Fibroblast of lung (primary cell): ENCODE measurements around the gene NAIF1.

Experiments
- EZH2 ChIP-seq: IDR thresholded peaks from 2 replicates; pipeline ENCODE4 v1.5.1; 2012; ENCODE audit warnings: low read length, control low read depth, mild to moderate bottlenecking; ENCODE audit errors: missing control alignments
- TF ChIP-seq, protein P1 (sequence below), 2 donors: IDR thresholded peaks in 1 of 2; conservative IDR thresholded peaks in 1 of 2; 1 replicate in 1 of 2; 2 replicates in 1 of 2; pipeline ENCODE4 v1.5.1; 2011 to 2012; ENCODE audit warnings: low read length in 2 of 2, control low read depth in 1 of 2, inconsistent platforms in 1 of 2, low read depth in 1 of 2, mild to moderate bottlenecking in 1 of 2

DNA sequence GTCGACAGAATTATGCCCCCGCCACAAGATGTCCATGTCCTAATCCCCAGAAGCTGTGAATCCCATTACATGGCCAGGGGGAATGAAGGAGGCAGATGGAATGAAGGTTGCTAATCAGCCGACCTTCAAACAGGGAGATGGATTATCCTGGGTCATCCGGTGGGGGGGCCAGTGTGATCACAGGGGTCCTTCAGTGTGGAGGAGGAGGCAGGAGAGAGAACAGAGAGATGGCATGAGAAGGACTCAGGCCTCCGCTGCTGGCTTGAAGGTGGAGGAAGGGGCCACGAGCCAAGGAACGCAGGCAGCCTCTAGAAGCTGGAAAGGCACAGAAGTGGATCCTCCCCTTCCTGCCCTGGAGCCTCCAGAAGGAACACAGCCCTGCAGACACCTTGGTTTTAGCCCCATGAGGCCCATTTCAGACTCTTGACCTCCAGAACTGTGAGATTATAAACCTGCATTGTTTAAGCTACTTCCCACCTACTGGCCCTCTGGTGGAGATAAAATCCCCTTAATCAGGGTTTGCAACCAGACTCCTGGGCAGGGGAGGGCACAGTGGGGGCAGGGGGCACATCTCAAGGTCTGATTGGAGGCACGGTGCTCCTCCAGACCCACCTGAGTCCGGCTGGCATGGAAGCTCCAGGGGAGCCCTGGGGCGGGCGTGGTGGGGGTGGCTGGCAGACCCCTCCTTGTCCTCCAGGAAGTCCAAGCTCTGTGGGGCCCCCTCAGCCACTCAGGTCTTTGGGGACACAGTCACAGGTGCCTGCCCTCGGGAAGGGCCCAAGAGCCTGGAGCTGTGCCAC lies 46.6 kb upstream of the NAIF1 start:
- no peak for TF ChIP-seq EZH2
- TF ChIP-seq, protein P1, sequence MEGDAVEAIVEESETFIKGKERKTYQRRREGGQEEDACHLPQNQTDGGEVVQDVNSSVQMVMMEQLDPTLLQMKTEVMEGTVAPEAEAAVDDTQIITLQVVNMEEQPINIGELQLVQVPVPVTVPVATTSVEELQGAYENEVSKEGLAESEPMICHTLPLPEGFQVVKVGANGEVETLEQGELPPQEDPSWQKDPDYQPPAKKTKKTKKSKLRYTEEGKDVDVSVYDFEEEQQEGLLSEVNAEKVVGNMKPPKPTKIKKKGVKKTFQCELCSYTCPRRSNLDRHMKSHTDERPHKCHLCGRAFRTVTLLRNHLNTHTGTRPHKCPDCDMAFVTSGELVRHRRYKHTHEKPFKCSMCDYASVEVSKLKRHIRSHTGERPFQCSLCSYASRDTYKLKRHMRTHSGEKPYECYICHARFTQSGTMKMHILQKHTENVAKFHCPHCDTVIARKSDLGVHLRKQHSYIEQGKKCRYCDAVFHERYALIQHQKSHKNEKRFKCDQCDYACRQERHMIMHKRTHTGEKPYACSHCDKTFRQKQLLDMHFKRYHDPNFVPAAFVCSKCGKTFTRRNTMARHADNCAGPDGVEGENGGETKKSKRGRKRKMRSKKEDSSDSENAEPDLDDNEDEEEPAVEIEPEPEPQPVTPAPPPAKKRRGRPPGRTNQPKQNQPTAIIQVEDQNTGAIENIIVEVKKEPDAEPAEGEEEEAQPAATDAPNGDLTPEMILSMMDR (conservative IDR thresholded peaks at IDR 0.05 in 1 of 2, IDR thresholded peaks at IDR 0.05 in 1 of 2; ENCODE audit: low read depth in 1 of 2, low read length in 2 of 2), result no peak
